SK-N-SH (cell line): ENCODE measurements around the gene VAPB. TPM values are rescaled to one million over a fixed set of nuclear protein-coding genes. Genes with fewer than 3 reads are reported as not detected.

ENCODE experiments used
- CTCF ChIA-PET: fragments of 300-600, 350-600 bp; formaldehyde crosslinking; extraction: SDS; loops from one replicate; lab custom pipeline; 2021; lab: Yijun Ruan, JAX
- POLR2A ChIA-PET: fragments of 350-600 bp; sonication (Branson Sonifier 250); formaldehyde crosslinking; extraction: SDS; loops from one replicate; lab custom pipeline; 2020; ENCODE audit warnings: antibody characterized with exemption, inconsistent platforms; lab: Yijun Ruan, JAX
- DNase-seq: peaks from one replicate; pipeline ENCODE4 v3.0.0; 2012
- H2AFZ ChIP-seq: fragments of 200-600 bp; sonication (generic); 2 replicates; pipeline ENCODE4 v1.8.1; 2016; ENCODE audit warnings: antibody characterized with exemption, mild to moderate bottlenecking, low read depth
- H3F3A ChIP-seq: fragments of 200-600 bp; sonication (generic); replicated peaks from 2 replicates; pipeline ENCODE3; 2016; ENCODE audit warnings: antibody characterized with exemption, mild to moderate bottlenecking; ENCODE audit not compliant: insufficient read depth
- H3K27ac ChIP-seq, 2 experiments: fragments of 200-500 bp in 1 of 2; fragments of 200-600 bp in 1 of 2; sonication (Bioruptor generic) in 1 of 2; sonication (generic), shearing (Covaris generic) in 1 of 2; 2 replicates each; pipeline versions ENCODE4 v1.5.1 to v1.6.1; 2014 to 2016; ENCODE audit warnings: low read depth in 2 of 2, inconsistent platforms in 1 of 2, low read length in 1 of 2, mild to moderate bottlenecking in 1 of 2, mixed read lengths in 1 of 2
- H3K27me3 ChIP-seq: fragments of 200-600 bp; sonication (generic), shearing (Covaris generic); 2 replicates; pipeline ENCODE4 v1.6.1; 2016; ENCODE audit warnings: mixed run types; ENCODE audit not compliant: insufficient read depth
- H3K36me3 ChIP-seq, 2 experiments: fragments of 200-500 bp in 1 of 2; fragments of 200-600 bp in 1 of 2; sonication (Bioruptor generic) in 1 of 2; sonication (generic) in 1 of 2; replicated peaks in 1 of 2; 2 replicates each; pipeline versions ENCODE3 to v1.5.1; 2014 to 2016; ENCODE audit warnings: low read length in 1 of 2, mild to moderate bottlenecking in 1 of 2; ENCODE audit not compliant: insufficient read depth in 2 of 2, control insufficient read depth in 1 of 2
- H3K4me1 ChIP-seq, 2 experiments: fragments of 200-500 bp in 1 of 2; fragments of 200-600 bp in 1 of 2; sonication (Bioruptor generic) in 1 of 2; sonication (generic), shearing (Covaris generic) in 1 of 2; 2 replicates each; pipeline versions ENCODE4 v1.5.1 to v1.6.1; 2014 to 2016; ENCODE audit warnings: low read depth in 1 of 2, low read length in 1 of 2, mixed run types in 1 of 2; ENCODE audit not compliant: insufficient read depth in 2 of 2, control insufficient read depth in 1 of 2
- H3K4me2 ChIP-seq: fragments of 200-600 bp; sonication (generic), shearing (Covaris generic); 2 replicates; pipeline ENCODE4 v1.6.1; 2017; ENCODE audit warnings: mixed run types
- H3K4me3 ChIP-seq, 2 experiments: fragments of 200-500 bp in 1 of 2; fragments of 200-600 bp in 1 of 2; sonication (Bioruptor generic) in 1 of 2; sonication (generic), shearing (Covaris generic) in 1 of 2; 2 replicates each; pipeline versions ENCODE4 v1.5.1 to v1.8.1; 2014 to 2016; ENCODE audit warnings: low read depth in 2 of 2, inconsistent platforms in 1 of 2, low read length in 1 of 2, mild to moderate bottlenecking in 1 of 2, mixed read lengths in 1 of 2, moderate library complexity in 1 of 2
- H3K79me2 ChIP-seq: fragments of 200-600 bp; sonication (generic); 2 replicates; pipeline ENCODE4 v1.8.1; 2017; ENCODE audit warnings: mild to moderate bottlenecking; ENCODE audit not compliant: insufficient read depth
- H3K9ac ChIP-seq: fragments of 200-600 bp; sonication (generic); 2 replicates; pipeline ENCODE4 v1.6.1; 2017; ENCODE audit warnings: mixed run types
- H3K9me2 ChIP-seq: fragments of 200-600 bp; sonication (generic); 2 replicates; pipeline ENCODE4 v1.6.1; 2017; ENCODE audit warnings: mixed run types
- H3K9me3 ChIP-seq: fragments of 200-600 bp; sonication (generic); 2 replicates; pipeline ENCODE4 v1.6.1; 2017; ENCODE audit warnings: mixed run types, mild to moderate bottlenecking, moderate library complexity
- H4K20me1 ChIP-seq: fragments of 200-600 bp; sonication (generic); 2 replicates; pipeline ENCODE4 v1.6.1; 2017; ENCODE audit warnings: mild to moderate bottlenecking, mixed run types; ENCODE audit not compliant: insufficient read depth
- ELF1 ChIP-seq: IDR thresholded peaks from 2 replicates; pipeline ENCODE4 v1.4.0; 2012
- EP300 ChIP-seq, 2 experiments: IDR thresholded peaks; 2 replicates each; pipeline versions ENCODE4 v1.4.0 to v1.6.1; 2012; ENCODE audit warnings: borderline replicate concordance in 1 of 2, low read depth in 1 of 2, low read length in 1 of 2
- EZH2phosphoT487 ChIP-seq: fragments of 200-600 bp; sonication (generic); IDR thresholded peaks from 2 replicates; pipeline ENCODE4 v1.6.1; 2017; ENCODE audit warnings: low read depth, mixed run types, mild to moderate bottlenecking, antibody characterized with exemption, moderate library complexity, borderline replicate concordance
- FOSL2 ChIP-seq: IDR thresholded peaks from 2 replicates; pipeline ENCODE4 v1.4.0; 2012; ENCODE audit warnings: low read depth, mild to moderate bottlenecking, moderate library complexity, borderline replicate concordance
- FOXJ3 ChIP-seq: sonication (generic); formaldehyde crosslinking; IDR thresholded peaks from 2 replicates; pipeline ENCODE4 v1.5.1; 2020; ENCODE audit warnings: mild to moderate bottlenecking, missing genetic modification reagents
- FOXM1 ChIP-seq: IDR thresholded peaks from 2 replicates; pipeline ENCODE4 v1.4.0; 2012; ENCODE audit warnings: low read depth, mild to moderate bottlenecking
- GABPA ChIP-seq: IDR thresholded peaks from 2 replicates; pipeline ENCODE4 v1.4.0; 2012; ENCODE audit warnings: low read depth, mild to moderate bottlenecking
- JUND ChIP-seq: IDR thresholded peaks from 2 replicates; pipeline ENCODE4 v1.4.0; 2012
- MAX ChIP-seq: IDR thresholded peaks from 2 replicates; pipeline ENCODE4 v1.4.0; 2012; ENCODE audit warnings: low read depth
- MEF2A ChIP-seq: IDR thresholded peaks from 2 replicates; pipeline ENCODE4 v1.4.0; 2012; ENCODE audit warnings: low read depth, borderline replicate concordance
- MXI1 ChIP-seq: IDR thresholded peaks from 2 replicates; pipeline ENCODE4 v1.6.1; 2012; ENCODE audit warnings: mild to moderate bottlenecking, low read depth, low read length, improper control_type of control experiment
- NFIC ChIP-seq: IDR thresholded peaks from 2 replicates; pipeline ENCODE4 v1.4.0; 2012; ENCODE audit warnings: borderline replicate concordance
- PBX3 ChIP-seq: IDR thresholded peaks from 2 replicates; pipeline ENCODE4; 2012
- RCOR1 ChIP-seq: fragments of 150-350 bp; IDR thresholded peaks from 2 replicates; pipeline ENCODE4 v1.6.1; 2017; ENCODE audit warnings: antibody characterized with exemption, low read length
- RXRA ChIP-seq: IDR thresholded peaks from 2 replicates; pipeline ENCODE4 v1.4.0; 2012; ENCODE audit warnings: low read depth, mild to moderate bottlenecking, borderline replicate concordance
- SIN3A ChIP-seq: IDR thresholded peaks from 2 replicates; pipeline ENCODE4 v1.6.1; 2012; ENCODE audit warnings: low read depth, mild to moderate bottlenecking, low read length, moderate library complexity, borderline replicate concordance
- TCF12 ChIP-seq: IDR thresholded peaks from 2 replicates; pipeline ENCODE4 v1.4.0; 2012
- TEAD4 ChIP-seq: IDR thresholded peaks from 2 replicates; pipeline ENCODE4 v1.4.0; 2012; ENCODE audit warnings: mild to moderate bottlenecking, borderline replicate concordance; ENCODE audit not compliant: insufficient read depth
- WGBS: methylation state at CpG from one replicate; pipeline ENCODE4 v1.1.6; 2017; ENCODE audit warnings: low lambda C conversion rate; 5-methylcytosine and 5-hydroxymethylcytosine counted together
- polyA plus RNA-seq, 3 experiments: library from polyadenylated mRNA; depleted of rRNA; stranded (reverse); fragments of >200 nt; gene quantifications; 2 replicates each; pipeline ENCODE4 v1.2.3, GENCODE V29; 2012
- TF ChIP-seq, protein P1 (sequence below): IDR thresholded peaks from 2 replicates; pipeline ENCODE4 v1.4.0; 2012; ENCODE audit warnings: low read depth, borderline replicate concordance
- TF ChIP-seq, protein P2 (sequence below): fragments of 200-600 bp; sonication (generic); IDR thresholded peaks from 2 replicates; pipeline ENCODE4 v1.6.1; 2017; ENCODE audit warnings: antibody characterized with exemption, mild to moderate bottlenecking, moderate library complexity

VAPB gene
- polyA plus RNA-seq, 1 of the 3 experiments (the other 2 are of a cell fraction), result 16.9 TPM

DNA sequence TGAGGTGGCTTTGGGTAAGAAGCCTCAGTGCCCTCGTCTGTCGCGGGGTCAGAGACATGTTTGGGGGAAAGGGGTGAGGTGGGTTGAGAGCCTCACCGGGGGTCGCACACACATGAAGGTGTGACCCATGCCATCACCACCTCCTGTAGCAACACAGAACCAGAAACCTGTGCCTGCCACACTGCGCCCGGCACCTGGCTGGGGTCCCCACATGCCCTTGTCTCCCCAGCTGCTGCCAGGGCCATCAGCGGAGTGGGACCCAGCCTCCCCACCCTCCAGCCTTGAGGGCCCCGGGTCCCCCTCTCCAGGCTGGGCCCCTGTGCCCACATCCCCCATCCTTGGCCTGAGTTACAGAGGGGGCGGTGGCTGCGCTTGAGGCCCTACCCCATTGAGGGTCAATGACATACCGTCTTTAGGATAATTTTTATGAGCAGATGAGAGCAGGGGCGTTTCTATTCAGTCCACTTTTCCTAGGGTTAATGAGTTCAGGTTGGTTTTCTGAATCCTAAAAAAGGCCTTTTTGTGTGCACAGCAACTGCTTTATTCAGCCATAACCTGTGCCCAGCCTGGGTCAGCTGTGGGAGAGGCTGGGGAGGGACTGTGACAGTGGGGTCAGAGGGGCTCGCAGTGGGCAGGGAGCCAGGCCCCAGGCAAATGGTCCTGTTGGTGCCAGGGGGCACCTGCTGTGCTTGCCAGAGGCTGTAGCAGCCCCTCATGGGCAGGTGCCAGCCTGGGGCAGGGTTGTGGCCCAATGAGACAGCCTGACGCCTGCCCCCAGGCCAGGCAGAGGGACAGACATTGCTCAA lies 106.8 kb downstream of the VAPB start:
- no peak overlapping the region for H2AFZ ChIP-seq
- H3K27me3 ChIP-seq, result no peaks in the 10 kb centered on the region
- no peak overlapping the region for H3K4me2 ChIP-seq
- no peak overlapping the region for H3K27ac ChIP-seq
- no peaks in the 10 kb centered on the region for H3K9me3 ChIP-seq
- H3K36me3 ChIP-seq, result no peaks in the 10 kb centered on the region
- peaks cover 4% of the 10 kb centered on the region for H3F3A ChIP-seq
- ChIA-PET POLR2A (no interaction called here), CTCF (interaction anchor here (0.6 kb wide), 1 partner anchor 104 kb away, joined by 3 read pairs; no protein-coding TSS in a partner anchor)
- H3K4me3 ChIP-seq, result no peak overlapping the region
- no peaks in the 10 kb centered on the region for H3K79me2 ChIP-seq
- no peak overlapping the region for H3K9ac ChIP-seq
- no peak for DNase-seq
- WGBS, result 84% methylated on average over 11 of the region's 15 CpGs
- H3K4me1 ChIP-seq, result no peaks in the 10 kb centered on the region
- TF ChIP-seq EZH2phosphoT487 (no peak), MXI1 (no peak), NFIC (no peak)
- TF ChIP-seq, all 33 proteins: peak for 0
- Histone ChIP-seq H4K20me1 (no peaks in the 10 kb centered on the region), H3K9me2 (no peaks in the 10 kb centered on the region)

DNA sequence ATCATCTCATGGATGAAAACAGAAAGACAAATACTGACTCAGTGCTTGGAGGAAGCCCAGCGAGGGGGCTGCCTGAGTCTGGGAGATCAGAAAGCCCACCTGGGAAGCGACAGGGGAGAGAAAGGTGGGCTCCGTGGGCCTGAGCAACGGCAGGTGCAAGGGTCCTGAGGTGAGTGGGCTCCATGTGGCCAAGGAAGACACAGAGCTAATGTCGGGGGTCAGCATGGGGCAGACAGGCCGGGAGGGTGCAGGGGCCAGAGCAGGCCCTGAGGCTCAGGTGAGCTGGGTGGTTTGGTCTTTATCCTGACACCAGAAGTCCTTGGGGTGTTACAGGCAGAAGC lies 107.4 kb downstream of the VAPB start:
- DNase-seq, result no peak
- TF ChIP-seq EZH2phosphoT487, result no peak
- no peak for TF ChIP-seq SIN3A
- no peak for TF ChIP-seq TCF12
- TF ChIP-seq MEF2A, result no peak
- no peak for TF ChIP-seq MAX
- TF ChIP-seq, protein P1, sequence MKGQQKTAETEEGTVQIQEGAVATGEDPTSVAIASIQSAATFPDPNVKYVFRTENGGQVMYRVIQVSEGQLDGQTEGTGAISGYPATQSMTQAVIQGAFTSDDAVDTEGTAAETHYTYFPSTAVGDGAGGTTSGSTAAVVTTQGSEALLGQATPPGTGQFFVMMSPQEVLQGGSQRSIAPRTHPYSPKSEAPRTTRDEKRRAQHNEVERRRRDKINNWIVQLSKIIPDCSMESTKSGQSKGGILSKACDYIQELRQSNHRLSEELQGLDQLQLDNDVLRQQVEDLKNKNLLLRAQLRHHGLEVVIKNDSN, result no peak
- no peak for TF ChIP-seq RXRA
- TF ChIP-seq, protein P2, sequence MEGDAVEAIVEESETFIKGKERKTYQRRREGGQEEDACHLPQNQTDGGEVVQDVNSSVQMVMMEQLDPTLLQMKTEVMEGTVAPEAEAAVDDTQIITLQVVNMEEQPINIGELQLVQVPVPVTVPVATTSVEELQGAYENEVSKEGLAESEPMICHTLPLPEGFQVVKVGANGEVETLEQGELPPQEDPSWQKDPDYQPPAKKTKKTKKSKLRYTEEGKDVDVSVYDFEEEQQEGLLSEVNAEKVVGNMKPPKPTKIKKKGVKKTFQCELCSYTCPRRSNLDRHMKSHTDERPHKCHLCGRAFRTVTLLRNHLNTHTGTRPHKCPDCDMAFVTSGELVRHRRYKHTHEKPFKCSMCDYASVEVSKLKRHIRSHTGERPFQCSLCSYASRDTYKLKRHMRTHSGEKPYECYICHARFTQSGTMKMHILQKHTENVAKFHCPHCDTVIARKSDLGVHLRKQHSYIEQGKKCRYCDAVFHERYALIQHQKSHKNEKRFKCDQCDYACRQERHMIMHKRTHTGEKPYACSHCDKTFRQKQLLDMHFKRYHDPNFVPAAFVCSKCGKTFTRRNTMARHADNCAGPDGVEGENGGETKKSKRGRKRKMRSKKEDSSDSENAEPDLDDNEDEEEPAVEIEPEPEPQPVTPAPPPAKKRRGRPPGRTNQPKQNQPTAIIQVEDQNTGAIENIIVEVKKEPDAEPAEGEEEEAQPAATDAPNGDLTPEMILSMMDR, result no peak
- TF ChIP-seq TEAD4, result no peak
- TF ChIP-seq JUND, result no peak
- no peak for TF ChIP-seq NFIC
- TF ChIP-seq FOXJ3 (CRISPR knock-in tag), result no peak
- no peak for TF ChIP-seq EP300 (IDR thresholded peaks at IDR 0.05; ENCODE audit: borderline replicate concordance in 1 of 2, low read depth in 1 of 2, low read length in 1 of 2)
- no peak for TF ChIP-seq GABPA
- no peak for TF ChIP-seq FOSL2
- TF ChIP-seq FOXM1, result no peak
- TF ChIP-seq MXI1, result no peak
- TF ChIP-seq ELF1, result no peak
- no peak for TF ChIP-seq RCOR1
- TF ChIP-seq PBX3, result no peak
- Histone ChIP-seq H4K20me1 (no peaks in the 10 kb centered on the region), H3F3A (peaks cover 4% of the 10 kb centered on the region), H3K4me2 (no peak overlapping the region), H3K9ac (no peak overlapping the region), H3K4me3 (no peak overlapping the region), H3K27ac (no peak overlapping the region), H3K4me1 (no peaks in the 10 kb centered on the region), H3K9me2 (no peaks in the 10 kb centered on the region), H3K27me3 (no peaks in the 10 kb centered on the region), H3K79me2 (no peaks in the 10 kb centered on the region), H3K36me3 (no peaks in the 10 kb centered on the region), H3K9me3 (no peaks in the 10 kb centered on the region), H2AFZ (no peak overlapping the region)
- ChIA-PET POLR2A (no interaction called here), CTCF (no interaction called here)
- 81% methylated on average over 6 of the region's 6 CpGs for WGBS
